Activated CD4-positive, alpha-beta T cell treated with anti-CD3 and anti-CD28 coated beads, Interleukin-2, amount 50 U/mL, for 16 hours (primary cell): ENCODE measurements around the gene ZNF335.
"Not testable (repeated sequence)": the region's sequence is repeated elsewhere in the genome, so short reads cannot be mapped to it uniquely, and the experiment has no call there.

Experiments
- DNase-seq: peaks from one replicate; pipeline ENCODE4 v3.0.0-alpha.2; 2020

Gene ZNF335

GRCh38 chr20:45909336-45909808 lies 62.6 kb downstream of the ZNF335 start:
- no peak for DNase-seq

GRCh38 chr20:45908084-45908483 lies 63.9 kb downstream of the ZNF335 start:
- DNase-seq = no peak

- DNase-seq = no peak
Observed at GRCh38 chr20:45907219-45907948, 64.6 kb downstream of the ZNF335 start.

- DNase-seq = no peak
Observed at GRCh38 chr20:45905505-45906079, 66.4 kb downstream of the ZNF335 start.

GRCh38 chr20:45904583-45905504 lies 67.2 kb downstream of the ZNF335 start:
- no peak for DNase-seq

GRCh38 chr20:45902199-45902701 lies 69.8 kb downstream of the ZNF335 start:
- no peak for DNase-seq

GRCh38 chr20:45901332-45901731 lies 70.7 kb downstream of the ZNF335 start:
- not testable (repeated sequence) for DNase-seq

- no peak for DNase-seq
Observed at GRCh38 chr20:45899046-45899835, 72.8 kb downstream of the ZNF335 start.
